DMS53 treated with DMSO at 0.1 percent for 48 hours (cell line): ENCODE data around the gene HMCN2.

Source experiments
- DNase-seq: peaks from one replicate; lab custom pipeline; 2025; ENCODE audit not compliant: unreplicated experiment; lab: John Stamatoyannopoulos, UW

HMCN2 gene

GRCh38 chr9:130345009-130345896 is 79.7 kb downstream of the HMCN2 start:
- no peak for DNase-seq

- no peak for DNase-seq
These were observed 80.4 kb downstream of the HMCN2 start for GRCh38 chr9:130345897-130346385.

GRCh38 chr9:130346431-130346830 is 80.9 kb downstream of the HMCN2 start:
- no peak for DNase-seq

GRCh38 chr9:130347036-130347435 is 81.5 kb downstream of the HMCN2 start:
- DNase-seq: no peak

- DNase-seq: no peak
These were observed 82.4 kb downstream of the HMCN2 start for GRCh38 chr9:130347931-130348330.

- DNase-seq: no peak
These were observed 82.8 kb downstream of the HMCN2 start for GRCh38 chr9:130348341-130348740.

GRCh38 chr9:130348881-130349280 is 83.3 kb downstream of the HMCN2 start:
- no peak for DNase-seq

GRCh38 chr9:130349398-130349797 is 83.8 kb downstream of the HMCN2 start:
- DNase-seq: no peak

GRCh38 chr9:130351343-130351742 is 85.8 kb downstream of the HMCN2 start:
- DNase-seq: no peak

- no peak for DNase-seq
These were observed 86.5 kb downstream of the HMCN2 start for GRCh38 chr9:130352081-130352480.

GRCh38 chr9:130352586-130353285 is 87.2 kb downstream of the HMCN2 start:
- DNase-seq: no peak

- no peak for DNase-seq
These were observed 88.8 kb downstream of the HMCN2 start for GRCh38 chr9:130354378-130354777.

- DNase-seq: no peak
These were observed 89.2 kb downstream of the HMCN2 start for GRCh38 chr9:130354806-130355205.

GRCh38 chr9:130356033-130356432 is 90.5 kb downstream of the HMCN2 start:
- DNase-seq: no peak

- no peak for DNase-seq
These were observed 91.5 kb downstream of the HMCN2 start for GRCh38 chr9:130356877-130357584.

- no peak for DNase-seq
These were observed 93.4 kb downstream of the HMCN2 start for GRCh38 chr9:130358928-130359327.

- DNase-seq: no peak
These were observed 94.3 kb downstream of the HMCN2 start for GRCh38 chr9:130359819-130360218.

- DNase-seq: no peak
These were observed 95.1 kb downstream of the HMCN2 start for GRCh38 chr9:130360672-130361071.

GRCh38 chr9:130361873-130362362 is 96.4 kb downstream of the HMCN2 start:
- DNase-seq: no peak

GRCh38 chr9:130362691-130363090 is 97.1 kb downstream of the HMCN2 start:
- no peak for DNase-seq

- DNase-seq: no peak
These were observed 98.3 kb downstream of the HMCN2 start for GRCh38 chr9:130363755-130364404.
